ENCODE results near the gene MTA1.

The MTA1 gene

DNA sequence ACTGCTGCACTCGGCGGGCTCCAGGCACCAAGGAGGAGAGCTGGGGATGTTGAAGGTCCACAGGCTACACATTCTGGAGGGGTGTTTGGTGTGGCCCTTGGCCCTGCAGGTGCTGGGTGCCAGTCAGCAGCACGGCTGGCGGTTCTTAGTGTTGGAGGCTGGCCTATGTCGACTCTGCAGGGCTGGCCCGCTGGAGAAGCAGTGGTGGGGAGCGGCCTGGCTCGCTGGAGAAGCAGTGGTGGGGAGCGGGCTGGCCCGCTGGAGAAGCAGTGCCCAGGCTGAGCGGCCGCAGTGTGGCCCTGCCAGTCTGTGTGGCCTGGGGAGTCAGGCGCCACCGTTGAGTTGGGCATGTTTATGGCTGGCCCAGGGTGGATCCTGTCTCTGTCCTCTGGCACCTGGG, 27.3 kb downstream of the MTA1 start:
- no peak overlapping the region for H3K4me3 ChIP-seq (replicated peaks; ENCODE audit: insufficient read depth, low read length)
- no peak for TF ChIP-seq GABPA (IDR thresholded peaks at IDR 0.05; ENCODE audit: low read depth)
- TF ChIP-seq POLR2AphosphoS5 (IDR thresholded peaks at IDR 0.05; ENCODE audit: low read depth), result no peak
- H3K27ac ChIP-seq (replicated peaks), result no peak overlapping the region
- no peak for DNase-seq (ENCODE audit: low read depth in 1 of 2, low spot score in 1 of 2)
- H3K27me3 ChIP-seq (ENCODE audit: insufficient read depth, poor library complexity, severe bottlenecking), result no peaks in the 10 kb centered on the region

DNA sequence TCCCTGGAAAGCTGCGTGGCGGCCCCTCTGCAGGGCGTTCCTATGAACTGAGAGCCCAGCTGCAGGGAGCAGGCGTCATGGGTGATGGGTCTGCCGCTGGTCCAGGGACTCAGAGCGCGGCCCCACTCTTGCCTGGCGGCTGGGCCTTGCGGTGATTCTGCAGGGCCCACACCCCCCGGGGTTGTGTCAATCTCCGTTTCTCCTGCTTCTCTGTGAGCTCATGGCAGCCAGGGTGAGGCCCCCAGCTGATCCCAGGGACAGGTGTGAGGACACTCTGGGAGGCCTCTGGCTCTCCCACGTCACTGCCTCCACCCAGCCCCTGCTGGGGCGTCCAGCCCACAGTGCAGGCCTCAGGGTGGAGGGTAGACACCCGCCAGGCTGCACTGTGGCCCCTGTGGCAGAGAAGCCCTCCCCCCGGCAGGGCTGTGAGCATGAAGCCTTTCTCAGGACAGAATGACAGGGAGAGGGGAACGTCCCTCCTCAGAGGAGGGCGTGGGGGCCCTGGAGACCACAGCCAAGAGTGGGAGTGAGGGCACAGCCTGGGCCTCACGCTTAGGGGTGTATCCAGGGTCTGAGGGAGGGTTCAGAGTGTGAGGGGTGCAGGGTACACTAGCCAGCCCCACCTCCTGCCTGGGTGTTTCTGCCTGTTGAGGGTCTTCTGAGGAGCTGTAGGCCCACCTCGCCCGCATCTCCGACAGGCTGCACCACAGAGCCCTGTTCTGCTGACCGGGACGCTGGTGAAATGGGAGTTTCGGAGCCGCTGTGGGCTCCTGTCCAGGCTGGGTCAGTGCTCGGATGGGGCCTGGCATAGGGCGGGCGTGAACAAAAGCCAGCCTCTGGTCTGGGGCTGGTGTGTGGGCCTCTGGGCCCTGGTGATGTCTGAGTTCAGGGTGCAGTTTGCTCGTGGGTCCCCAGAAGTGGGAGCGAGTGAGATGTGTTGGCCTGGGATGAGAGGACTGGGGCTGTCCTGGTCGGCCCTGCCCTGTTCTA, 28.3 kb downstream of the MTA1 start:
- Histone ChIP-seq H3K4me3 (replicated peaks; ENCODE audit: insufficient read depth, low read length) (no peak overlapping the region), H3K27me3 (ENCODE audit: insufficient read depth, poor library complexity, severe bottlenecking) (no peaks in the 10 kb centered on the region), H3K27ac (replicated peaks) (no peak overlapping the region)
- TF ChIP-seq GABPA (IDR thresholded peaks at IDR 0.05; ENCODE audit: low read depth) (no peak), POLR2AphosphoS5 (IDR thresholded peaks at IDR 0.05; ENCODE audit: low read depth) (no peak), SPI1 (IDR thresholded peaks at IDR 0.05; ENCODE audit: borderline replicate concordance, low read depth) (no peak)
- TF ChIP-seq, protein P1, sequence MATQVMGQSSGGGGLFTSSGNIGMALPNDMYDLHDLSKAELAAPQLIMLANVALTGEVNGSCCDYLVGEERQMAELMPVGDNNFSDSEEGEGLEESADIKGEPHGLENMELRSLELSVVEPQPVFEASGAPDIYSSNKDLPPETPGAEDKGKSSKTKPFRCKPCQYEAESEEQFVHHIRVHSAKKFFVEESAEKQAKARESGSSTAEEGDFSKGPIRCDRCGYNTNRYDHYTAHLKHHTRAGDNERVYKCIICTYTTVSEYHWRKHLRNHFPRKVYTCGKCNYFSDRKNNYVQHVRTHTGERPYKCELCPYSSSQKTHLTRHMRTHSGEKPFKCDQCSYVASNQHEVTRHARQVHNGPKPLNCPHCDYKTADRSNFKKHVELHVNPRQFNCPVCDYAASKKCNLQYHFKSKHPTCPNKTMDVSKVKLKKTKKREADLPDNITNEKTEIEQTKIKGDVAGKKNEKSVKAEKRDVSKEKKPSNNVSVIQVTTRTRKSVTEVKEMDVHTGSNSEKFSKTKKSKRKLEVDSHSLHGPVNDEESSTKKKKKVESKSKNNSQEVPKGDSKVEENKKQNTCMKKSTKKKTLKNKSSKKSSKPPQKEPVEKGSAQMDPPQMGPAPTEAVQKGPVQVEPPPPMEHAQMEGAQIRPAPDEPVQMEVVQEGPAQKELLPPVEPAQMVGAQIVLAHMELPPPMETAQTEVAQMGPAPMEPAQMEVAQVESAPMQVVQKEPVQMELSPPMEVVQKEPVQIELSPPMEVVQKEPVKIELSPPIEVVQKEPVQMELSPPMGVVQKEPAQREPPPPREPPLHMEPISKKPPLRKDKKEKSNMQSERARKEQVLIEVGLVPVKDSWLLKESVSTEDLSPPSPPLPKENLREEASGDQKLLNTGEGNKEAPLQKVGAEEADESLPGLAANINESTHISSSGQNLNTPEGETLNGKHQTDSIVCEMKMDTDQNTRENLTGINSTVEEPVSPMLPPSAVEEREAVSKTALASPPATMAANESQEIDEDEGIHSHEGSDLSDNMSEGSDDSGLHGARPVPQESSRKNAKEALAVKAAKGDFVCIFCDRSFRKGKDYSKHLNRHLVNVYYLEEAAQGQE (IDR thresholded peaks at IDR 0.05; ENCODE audit: insufficient replicate concordance, low read depth), result no peak
- TF ChIP-seq, protein P2, sequence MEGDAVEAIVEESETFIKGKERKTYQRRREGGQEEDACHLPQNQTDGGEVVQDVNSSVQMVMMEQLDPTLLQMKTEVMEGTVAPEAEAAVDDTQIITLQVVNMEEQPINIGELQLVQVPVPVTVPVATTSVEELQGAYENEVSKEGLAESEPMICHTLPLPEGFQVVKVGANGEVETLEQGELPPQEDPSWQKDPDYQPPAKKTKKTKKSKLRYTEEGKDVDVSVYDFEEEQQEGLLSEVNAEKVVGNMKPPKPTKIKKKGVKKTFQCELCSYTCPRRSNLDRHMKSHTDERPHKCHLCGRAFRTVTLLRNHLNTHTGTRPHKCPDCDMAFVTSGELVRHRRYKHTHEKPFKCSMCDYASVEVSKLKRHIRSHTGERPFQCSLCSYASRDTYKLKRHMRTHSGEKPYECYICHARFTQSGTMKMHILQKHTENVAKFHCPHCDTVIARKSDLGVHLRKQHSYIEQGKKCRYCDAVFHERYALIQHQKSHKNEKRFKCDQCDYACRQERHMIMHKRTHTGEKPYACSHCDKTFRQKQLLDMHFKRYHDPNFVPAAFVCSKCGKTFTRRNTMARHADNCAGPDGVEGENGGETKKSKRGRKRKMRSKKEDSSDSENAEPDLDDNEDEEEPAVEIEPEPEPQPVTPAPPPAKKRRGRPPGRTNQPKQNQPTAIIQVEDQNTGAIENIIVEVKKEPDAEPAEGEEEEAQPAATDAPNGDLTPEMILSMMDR (IDR thresholded peaks at IDR 0.05; ENCODE audit: insufficient read depth, low read length), result no peak
- no peak for DNase-seq (ENCODE audit: low read depth in 1 of 2, low spot score in 1 of 2)

DNA sequence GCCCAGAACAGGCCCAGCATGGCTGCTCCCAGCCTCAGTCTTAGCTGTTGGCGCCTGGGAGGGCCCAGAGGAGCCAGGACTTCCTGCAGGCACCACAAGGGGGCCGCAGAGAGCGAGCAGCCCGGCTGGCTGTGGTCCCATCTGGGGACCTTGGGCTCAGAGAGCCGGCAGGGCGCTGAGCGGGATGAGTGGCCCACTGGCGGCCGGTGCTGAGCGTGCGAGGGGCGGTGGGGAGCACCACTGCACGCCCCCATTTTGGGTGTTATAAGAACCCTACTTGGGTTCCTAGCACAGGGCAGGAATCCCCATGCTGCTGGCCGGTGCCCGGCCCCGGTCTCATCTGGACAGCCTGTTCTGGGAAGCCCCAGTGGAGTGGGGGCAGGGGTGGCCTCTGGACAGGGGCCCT, 29.1 kb downstream of the MTA1 start:
- peak in 1 of 2 experiments; percentile 41 for DNase-seq (ENCODE audit: low read depth in 1 of 2, low spot score in 1 of 2)

DNA sequence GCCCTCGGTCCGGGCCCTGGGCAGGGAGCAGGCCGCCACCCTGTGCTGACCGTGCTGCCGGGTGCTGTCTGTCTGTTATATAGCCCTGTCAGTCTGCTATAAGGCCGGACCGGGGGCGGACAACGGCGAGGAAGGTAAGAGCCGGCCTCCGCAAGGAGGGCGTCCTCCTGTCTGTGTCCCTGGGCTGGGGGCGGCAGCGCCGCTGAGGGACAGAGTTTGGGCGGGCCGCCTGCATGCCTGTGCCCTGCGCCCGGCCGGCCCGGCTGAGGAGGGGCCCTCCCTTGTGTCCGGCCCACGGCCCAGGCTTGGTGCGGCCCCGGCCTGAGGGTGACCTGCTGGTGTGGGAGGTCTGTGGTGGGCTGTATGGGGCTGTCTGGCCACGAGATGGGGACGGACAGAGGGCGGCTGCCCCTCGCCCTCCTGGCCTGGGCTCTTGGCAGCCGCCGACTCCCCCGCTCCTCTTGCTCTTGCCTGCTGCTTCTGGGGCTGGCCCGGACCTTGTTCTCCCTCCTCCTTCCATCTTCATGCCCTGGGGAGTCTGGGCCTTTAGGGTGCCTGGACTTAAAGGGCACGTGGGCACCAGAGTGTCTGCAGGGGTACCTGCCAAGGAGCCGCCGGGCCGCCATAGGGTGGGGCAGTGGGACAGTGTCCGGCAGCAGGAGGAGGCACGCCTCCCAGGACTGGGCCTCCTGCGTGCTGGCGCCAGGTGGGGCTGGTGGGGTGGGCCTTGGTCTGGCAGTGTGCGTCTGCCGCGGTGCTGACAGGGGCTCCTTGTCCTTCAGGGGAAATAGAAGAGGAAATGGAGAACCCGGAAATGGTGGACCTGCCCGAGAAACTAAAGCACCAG, 29.9 kb downstream of the MTA1 start:
- no peak overlapping the region for H3K27ac ChIP-seq (replicated peaks)
- TF ChIP-seq POLR2AphosphoS5 (IDR thresholded peaks at IDR 0.05; ENCODE audit: low read depth), result no peak
- no peak for TF ChIP-seq SPI1 (IDR thresholded peaks at IDR 0.05; ENCODE audit: borderline replicate concordance, low read depth)
- no peak for TF ChIP-seq GABPA (IDR thresholded peaks at IDR 0.05; ENCODE audit: low read depth)
- TF ChIP-seq, protein P1 (IDR thresholded peaks at IDR 0.05; ENCODE audit: insufficient replicate concordance, low read depth), result no peak
- no peak for DNase-seq (ENCODE audit: low read depth in 1 of 2, low spot score in 1 of 2)
- no peaks in the 10 kb centered on the region for H3K27me3 ChIP-seq (ENCODE audit: insufficient read depth, poor library complexity, severe bottlenecking)
- no peak overlapping the region for H3K4me3 ChIP-seq (replicated peaks; ENCODE audit: insufficient read depth, low read length)

More for the DNA sequence above, 29.1 kb downstream of the MTA1 start:
- no peak for TF ChIP-seq POLR2AphosphoS5 (IDR thresholded peaks at IDR 0.05; ENCODE audit: low read depth)
- TF ChIP-seq, protein P2 (IDR thresholded peaks at IDR 0.05; ENCODE audit: insufficient read depth, low read length), result peak; percentile 49
- TF ChIP-seq SPI1 (IDR thresholded peaks at IDR 0.05; ENCODE audit: borderline replicate concordance, low read depth), result no peak
- H3K27me3 ChIP-seq (ENCODE audit: insufficient read depth, poor library complexity, severe bottlenecking), result no peaks in the 10 kb centered on the region
- no peak overlapping the region for H3K4me3 ChIP-seq (replicated peaks; ENCODE audit: insufficient read depth, low read length)
- H3K27ac ChIP-seq (replicated peaks), result no peak overlapping the region

All from HL-60 (cell line).